ENCODE data around the gene CUTA. TPM values are rescaled to one million over a fixed set of nuclear protein-coding genes. Genes with fewer than 3 reads are reported as not detected.

CUTA gene
- total RNA-seq, 1 experiment from 2014 or later: 222 TPM

GRCh38 chr6:33423777-33424176 lies 5.9 kb upstream of the CUTA start:
- no peak for DNase-seq (ENCODE audit: low spot score)

DNA sequence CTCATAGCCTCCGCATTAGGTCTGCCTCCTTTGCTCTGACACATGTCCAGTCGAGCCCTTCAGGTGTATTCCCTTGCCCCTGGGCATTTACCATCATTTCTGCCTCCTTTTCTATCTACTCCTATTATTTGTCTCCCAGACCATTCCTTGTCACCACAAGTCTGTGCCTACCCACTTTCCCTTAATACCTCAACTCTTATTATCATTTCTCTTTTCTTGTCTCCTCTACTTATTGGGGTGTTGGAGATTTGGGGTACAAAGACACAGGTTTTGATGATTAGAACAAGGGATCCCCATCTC lies 3.4 kb upstream of the CUTA start:
- no peak for DNase-seq (ENCODE audit: low spot score)

DNA sequence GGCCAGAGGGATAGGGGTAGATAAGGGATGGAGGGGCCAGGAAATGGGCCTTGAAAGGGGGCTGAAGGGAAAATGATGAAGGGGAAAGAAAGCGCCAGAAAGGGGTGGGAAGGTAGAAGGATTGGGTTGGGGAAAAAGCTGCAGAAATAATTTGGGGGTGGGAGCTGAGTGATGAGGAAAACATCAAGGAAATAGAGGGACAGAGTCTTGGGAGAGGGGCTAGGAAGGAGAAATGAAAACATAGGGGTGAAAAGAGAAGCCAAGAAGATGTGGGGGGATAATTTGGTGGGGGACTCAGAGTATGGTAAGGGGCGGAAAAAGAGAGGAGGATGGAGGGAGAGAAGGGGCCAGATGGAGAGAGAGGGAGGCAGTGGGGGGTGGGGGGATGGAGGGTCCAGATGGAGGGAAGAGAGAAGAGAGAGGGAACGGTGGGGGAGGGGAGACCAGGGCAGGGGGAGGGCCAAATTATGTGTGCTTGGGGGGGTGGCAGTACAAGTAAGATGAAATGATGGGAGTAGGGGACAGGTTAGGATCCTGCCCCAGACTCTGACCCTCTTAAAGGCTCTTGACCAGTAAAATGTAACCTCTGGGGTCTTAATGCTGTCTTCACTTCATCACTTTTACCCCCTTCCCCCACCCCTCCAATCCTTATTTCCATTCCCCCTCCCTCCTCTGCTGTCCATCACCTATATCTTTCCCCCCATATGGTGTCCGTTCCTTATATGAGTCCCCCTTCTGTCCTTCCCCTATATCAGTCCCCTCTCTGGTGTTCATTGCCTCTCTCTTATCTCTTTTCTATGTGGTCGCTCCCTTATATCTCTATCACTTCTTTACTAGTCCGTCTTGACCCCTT lies 2.8 kb upstream of the CUTA start:
- no peak for DNase-seq (ENCODE audit: low spot score)

- no peak for DNase-seq (ENCODE audit: low spot score)
These were observed 1.9 kb upstream of the CUTA start, which contains the start of gene SYNGAP1 for GRCh38 chr6:33419580-33420490. Gene SYNGAP1 (plus strand): TSS chr6:33420065. CDS start chr6:33420265, 200 bp downstream.

- no peak for DNase-seq (ENCODE audit: low spot score)
These were observed 884 bp upstream of the CUTA start for GRCh38 chr6:33418690-33419291.

DNA sequence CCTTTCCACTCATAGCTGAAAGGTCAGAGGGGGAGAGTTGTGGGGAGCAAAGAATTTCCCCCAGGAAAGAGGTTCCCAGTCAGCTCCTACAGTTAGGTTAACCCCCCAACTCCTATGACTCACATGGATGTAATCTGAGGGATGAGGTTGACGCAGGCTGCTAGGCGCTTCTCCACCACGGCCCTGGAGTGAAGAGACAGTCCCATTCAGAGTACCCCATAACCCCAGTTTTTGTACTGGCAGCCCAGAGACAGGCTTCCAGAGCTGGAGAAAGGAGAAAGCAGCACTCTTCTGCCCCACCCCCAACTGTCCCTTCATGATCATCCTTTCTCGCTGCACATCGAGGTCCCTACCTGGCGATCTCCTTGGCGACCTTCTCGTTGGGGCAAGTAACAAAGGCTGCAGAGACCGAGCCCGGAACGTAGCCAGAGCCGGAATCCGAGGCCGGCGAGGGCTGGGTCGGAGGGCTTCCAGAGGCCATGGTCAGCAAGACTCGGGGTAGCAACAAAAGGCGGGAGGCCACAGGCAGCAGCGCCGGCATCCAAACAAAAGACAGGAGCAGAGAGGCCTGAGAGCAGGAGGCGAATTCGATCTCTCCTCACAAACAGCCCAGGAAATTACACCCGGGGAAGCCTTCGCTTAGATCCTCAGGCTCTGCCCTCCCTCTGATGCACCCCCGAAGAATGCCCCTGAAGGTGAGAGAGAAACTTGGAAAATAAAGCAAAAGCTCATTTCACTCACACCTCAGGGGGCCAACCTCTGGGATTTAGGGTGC lies 592 bp downstream of the CUTA start:
- no peak for DNase-seq (ENCODE audit: low spot score)

- no peak for DNase-seq (ENCODE audit: low spot score)
These were observed 1.4 kb downstream of the CUTA start for GRCh38 chr6:33416386-33417127.

DNA sequence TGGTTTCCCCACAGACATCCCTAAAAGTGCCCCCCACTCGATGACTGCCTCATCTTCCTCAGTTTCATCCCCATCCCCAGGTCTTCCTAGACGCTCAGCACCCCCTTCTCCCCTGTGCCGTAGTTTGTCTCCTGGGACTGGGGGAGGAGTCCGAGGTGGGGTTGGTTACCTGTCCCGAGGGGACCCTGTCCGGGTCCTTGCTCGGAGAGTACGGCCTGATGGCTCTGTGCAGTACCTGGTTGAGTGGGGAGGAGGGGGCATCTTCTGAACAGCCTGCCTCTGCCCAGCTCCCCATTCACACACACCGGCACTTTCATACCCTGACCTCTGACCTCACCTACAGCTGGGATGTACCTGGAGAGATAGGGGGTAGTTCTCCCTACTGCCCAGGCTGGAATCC lies 2.1 kb downstream of the CUTA start:
- DNase-seq (ENCODE audit: low spot score): no peak

- DNase-seq (ENCODE audit: low spot score): no peak
These were observed 3.2 kb downstream of the CUTA start for GRCh38 chr6:33414592-33415271.

DNA sequence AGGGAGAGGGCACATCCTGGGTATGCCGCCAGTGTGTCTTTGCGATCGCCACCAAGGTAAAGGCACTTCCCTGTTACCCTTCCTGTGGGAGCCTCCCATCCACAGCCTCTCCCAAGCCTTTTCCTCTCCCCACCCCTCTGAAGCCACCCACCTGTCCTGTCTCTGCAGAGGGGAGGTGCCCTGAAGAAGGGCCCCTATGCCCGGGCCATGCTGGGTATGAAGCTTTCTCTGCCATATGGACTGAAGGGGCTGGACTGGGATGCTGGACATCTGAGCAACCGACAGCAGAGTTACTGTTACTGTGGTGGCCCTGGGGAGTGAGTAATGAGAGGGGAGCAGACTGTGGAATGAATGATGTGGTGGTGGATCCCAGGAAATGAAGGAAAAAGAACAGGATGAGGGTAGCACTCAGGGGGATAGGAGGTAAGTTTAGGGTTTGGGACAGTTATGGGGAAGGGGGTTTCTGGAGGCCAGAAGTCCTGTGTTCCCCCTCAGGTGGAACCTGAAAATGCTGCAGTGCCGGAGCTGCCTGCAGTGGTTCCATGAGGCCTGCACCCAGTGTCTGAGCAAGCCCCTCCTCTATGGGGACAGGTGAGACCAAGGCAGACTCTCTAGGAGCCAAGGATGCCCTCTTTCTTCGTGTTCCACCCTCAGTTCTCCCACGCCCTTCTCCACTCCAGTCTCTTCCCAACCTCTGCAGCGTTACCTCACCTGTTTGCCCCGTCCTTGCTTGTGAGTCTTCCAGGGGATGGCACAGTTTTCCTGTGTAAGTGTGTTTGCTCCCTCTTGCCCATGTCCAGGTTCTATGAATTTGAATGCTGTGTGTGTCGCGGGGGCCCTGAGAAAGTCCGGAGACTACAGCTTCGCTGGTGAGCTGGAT lies 4.4 kb downstream of the CUTA start:
- DNase-seq (ENCODE audit: low spot score): no peak

DNA sequence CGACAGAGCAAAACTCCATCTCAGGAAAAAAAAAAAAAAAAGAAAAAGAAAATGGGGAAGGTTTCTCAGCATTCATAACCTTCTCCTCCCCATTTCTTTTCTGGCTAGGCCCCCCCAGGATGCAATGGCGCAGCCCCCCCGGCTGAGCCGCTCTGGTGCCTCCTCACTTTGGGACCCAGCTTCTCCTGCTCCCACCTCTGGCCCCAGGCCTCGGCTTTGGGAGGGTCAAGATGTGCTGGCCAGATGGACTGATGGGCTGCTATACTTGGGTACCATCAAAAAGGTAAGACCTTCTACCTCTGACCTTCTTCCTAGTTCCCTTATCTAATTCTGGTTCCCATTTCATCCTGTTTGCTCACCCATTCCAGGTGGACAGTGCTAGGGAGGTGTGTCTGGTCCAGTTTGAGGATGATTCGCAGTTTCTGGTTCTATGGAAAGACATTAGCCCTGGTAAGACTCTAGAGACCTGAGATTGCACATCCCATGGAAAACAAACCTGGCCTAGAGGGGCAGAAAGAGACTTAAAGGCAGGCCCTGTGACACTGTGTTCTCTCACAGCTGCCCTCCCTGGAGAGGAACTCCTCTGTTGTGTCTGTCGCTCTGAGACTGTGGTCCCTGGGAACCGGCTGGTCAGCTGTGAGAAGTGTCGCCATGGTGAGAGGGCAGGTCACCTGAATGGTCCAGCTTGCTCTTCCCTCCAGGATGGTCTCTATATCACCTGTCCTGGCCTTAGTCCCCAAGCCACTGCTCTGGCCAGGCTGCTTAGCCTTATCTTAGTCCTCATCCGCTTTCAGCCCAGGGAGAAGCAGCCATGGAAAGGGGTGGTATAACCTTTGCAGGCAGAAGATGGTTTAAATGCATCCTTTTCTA lies 5.5 kb downstream of the CUTA start:
- no peak for DNase-seq (ENCODE audit: low spot score)

- DNase-seq (ENCODE audit: low spot score): no peak
These were observed 6.3 kb downstream of the CUTA start for GRCh38 chr6:33411632-33412005.

GRCh38 chr6:33410711-33411631 lies 6.9 kb downstream of the CUTA start, which contains the start of gene PHF1:
Gene PHF1 (plus strand): TSS chr6:33411014. CDS start chr6:33412264, 1,250 bp downstream.
- peak; percentile 48 for DNase-seq (ENCODE audit: low spot score)

DNA sequence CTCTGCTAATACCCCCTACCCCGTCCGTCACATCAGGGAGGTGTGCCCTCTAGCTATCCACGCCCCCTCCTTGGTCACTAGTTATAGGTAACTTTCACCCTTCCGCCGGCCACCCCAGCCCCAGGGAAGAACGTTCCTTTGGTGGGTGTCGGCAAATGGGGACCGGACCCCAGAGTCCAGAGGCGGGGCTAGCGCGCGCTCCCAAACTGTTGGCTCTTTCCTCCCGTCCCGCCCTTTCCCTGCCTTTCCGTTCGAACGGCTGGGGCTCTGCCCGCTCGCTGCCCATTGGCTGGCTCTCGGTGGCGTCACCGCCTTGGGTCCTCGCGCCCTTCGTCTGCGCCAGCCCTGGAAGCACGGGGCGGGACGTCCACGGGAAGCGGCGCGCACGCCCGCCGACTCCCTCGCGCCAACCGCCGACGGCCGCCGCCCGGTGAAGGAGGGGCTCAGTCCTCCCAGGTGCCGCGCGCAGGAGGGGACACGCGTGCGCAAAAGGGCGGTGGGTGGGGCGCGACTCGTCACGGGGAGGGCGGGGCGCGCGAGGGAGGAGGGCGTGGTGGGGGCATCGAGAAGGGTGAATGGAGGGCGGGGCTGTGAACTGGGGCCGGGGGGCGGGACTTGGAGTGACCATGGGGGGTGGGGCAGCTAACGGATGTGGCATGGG lies 7.7 kb downstream of the CUTA start:
- DNase-seq (ENCODE audit: low spot score): peak; percentile 97

GRCh38 chr6:33407132-33407718 lies 10.7 kb downstream of the CUTA start:
- no peak for DNase-seq (ENCODE audit: low spot score)

- no peak for DNase-seq (ENCODE audit: low spot score)
These were observed 11.8 kb downstream of the CUTA start for GRCh38 chr6:33406126-33406525.

All from H4 (cell line).